GM18519 (cell line): ENCODE results near the gene HOXA2.

Experiments
- ATAC-seq: cut with Tn5 transposase; IDR thresholded peaks from one replicate; pipeline ENCODE4 v1.9.1; 2021; ENCODE audit warnings: mild to moderate bottlenecking, moderate library complexity; ENCODE audit not compliant: unreplicated experiment, low FRiP score

The HOXA2 gene

DNA sequence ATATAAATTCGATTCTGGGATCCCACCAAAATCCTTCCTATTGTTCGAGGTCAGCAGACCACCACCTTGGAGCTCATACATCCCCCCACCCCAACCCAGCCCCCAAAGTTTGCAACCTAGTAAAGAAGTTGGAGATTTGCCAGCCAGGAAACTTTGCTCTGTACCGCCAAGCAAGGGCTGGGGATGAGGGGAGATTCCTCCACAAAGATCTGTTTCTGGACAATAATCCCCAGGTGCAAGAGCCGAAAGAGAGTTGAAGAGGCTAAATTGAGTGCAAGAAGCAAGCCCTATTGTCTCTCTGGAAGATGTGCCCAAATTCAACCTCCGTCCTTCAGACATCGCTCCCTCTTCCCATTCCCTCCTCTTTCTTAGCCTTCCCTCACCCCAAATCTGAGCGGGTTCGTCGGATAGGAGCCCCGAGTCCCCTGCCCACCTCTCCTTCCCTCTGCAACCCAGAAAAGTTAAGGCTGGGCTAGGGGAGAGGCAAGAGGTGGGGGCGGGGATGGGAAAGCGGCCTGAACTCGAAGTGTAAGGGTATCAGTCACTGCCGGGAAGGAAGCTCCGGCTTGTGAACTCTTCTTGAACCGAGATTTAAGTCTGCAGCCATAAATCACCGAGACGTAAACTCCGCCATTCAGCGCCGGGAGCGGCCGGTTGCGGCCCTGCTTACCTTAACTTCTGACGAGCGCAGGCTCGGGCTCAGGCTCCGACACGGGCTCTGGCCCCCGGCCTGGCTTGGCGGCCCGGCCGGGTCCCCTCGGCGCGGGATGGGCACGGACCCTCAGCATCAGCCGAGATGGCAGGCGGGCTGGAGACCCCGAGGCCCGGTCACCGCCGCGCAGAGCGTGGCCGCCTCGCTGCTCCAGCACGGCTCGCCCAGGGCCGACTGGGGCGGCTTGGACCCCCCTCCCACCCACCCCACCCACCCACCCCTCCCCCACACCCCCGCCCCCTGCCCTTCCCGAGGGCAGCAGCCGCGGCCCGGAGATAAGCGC, 10.8 kb upstream of the HOXA2 start:
- ATAC-seq: no peak

DNA sequence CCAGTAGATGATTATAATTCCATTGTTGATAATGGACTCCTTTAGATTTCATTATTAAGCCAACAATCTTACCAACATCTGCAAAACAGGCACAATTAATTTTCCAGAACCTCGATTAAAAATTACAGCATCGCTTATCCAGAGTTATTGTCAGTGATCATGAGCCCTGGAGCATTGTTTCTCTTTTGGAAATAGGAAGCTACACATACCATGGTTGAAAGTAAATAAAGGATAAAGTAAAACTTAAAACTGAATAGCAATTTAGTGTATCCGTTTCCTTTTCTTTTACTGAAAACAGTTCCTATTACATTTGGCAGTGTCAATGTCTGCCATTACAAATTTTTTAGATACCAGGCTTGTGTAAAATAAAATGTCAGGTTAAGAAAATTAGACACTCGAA, 9.9 kb upstream of the HOXA2 start:
- ATAC-seq: no peak

DNA sequence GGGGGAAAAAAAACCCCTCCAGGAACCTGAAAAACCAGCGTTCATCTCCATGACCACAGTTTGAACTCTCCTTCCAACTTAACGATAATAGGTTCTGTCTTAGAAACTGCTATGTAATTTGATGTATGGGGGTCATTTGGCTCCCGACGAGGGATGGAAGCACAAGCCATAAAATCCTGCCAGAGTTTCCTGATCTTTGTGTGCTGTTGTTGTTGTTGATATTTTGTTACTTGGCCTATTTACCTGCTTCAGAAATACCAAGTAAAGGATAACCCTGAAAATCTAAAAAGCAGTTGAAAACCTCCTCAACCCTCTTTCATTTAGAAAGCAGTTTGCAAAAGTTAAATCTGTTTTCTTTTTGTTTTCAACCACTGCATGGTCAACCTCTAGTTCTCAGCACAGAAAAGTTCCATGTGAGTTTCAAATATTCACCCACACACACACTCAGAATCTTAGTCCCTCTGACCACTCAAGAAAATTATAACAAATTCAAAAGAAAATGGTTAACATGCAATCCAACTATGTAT, 9.3 kb upstream of the HOXA2 start:
- no peak for ATAC-seq

DNA sequence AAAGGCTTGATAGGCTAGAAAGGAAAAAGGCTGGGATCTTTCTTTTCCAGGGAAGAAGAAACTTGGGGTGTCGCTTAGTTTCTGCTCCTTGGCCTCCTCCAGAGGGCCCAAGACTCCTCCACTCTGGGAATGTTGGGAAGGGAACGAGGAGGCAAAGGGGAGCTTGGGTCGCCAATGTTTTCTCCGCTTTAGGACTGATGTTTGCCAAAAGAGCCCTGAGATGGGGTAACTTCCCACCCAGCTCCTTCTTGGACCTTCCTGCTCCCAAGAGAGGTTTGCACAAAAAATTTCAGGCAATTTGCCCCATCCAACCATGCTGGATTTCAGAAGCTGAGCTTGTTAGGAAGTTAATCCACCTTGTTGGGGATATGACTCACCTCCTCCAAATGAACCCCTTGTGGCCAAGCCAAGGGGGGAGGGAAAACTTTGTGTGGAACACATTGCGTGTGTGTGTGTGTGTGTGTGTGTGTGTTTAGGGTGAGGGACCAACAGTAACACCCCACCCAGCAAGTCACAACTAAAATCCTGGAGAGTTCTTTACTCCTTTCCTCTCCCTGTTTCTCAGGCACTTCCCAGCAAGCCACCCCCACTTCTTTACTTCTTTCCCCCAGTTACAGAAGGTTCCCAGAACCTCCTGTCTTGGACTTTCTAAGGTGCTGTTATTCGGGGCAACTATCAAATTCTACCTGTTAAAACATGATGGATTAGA, 8.7 kb upstream of the HOXA2 start:
- ATAC-seq: no peak

DNA sequence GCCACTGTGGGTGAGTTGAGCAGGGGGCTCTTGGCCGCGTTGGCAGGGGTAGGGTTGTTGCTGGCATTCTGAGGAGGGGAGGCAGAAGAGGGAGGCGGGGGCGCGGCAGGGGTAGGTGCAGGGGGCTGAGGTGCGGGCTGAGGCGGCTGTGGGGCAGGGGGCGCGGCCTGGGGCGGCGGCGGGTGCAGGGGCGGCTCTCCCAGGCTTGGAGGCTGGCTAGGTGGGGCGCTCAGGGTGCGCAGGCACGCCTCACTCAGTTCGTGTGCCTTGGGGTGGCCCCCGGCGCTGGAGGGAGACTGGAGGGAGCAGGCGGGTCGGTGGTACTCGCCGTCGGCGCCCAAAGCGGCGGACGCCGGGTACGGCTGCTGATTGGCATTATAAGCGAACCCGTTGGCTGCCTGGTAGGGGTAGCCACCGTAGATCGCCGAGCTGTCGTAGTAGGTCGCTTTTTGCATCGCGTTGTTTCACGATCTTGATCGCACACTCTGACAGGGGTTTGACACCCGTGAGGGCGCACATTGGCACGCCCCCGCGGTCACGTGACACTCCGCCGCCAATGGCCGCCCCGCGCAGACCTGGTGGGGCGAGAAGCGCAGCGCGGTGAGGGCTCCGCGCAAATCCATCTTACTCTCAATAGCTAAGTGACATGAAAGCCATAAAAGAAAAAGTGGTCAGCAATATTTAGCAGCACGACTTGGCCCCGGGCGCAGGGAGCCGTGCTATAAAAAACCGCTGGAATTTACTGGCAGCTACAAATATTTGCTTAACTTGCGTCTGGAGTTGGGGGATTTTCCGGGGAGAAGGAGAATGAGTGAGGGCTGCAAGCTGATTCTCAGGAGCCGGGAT, 7.9 kb upstream of the HOXA2 start:
- ATAC-seq: no peak

DNA sequence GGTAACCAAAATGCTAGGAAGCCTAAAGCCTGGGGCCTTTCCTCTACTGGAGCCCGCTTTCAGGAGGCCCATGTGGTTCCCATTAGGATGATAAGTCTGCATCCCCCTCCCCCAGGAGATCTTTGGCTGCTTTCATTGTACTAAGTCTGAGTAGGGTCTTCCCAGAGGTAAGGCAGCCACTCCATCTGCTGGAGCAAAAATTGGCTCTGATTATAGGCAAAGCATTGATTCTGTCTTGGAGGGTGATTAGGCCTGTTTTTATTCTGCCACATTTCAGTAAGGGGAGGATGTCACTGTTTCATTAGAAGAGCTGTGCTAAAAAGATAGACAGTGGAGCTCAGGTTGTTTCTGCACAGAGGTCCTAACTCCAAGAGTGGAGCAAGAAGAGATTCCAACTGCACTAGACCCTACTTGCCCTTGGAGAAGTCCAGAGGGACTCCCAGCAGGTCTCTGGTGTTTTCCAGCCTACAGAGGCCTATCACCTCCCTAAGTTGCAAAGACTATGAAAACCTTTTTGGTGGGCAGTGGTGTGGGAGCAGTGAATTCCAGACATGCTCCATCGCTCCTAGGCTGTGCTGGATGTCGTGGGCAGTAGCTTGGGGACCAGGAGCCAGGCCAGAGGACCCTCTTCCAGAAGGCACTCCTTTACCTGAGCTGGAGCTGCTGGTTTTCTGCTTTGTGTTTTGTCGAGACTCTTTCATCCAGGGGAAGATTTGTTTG, 7.1 kb upstream of the HOXA2 start:
- no peak for ATAC-seq

DNA sequence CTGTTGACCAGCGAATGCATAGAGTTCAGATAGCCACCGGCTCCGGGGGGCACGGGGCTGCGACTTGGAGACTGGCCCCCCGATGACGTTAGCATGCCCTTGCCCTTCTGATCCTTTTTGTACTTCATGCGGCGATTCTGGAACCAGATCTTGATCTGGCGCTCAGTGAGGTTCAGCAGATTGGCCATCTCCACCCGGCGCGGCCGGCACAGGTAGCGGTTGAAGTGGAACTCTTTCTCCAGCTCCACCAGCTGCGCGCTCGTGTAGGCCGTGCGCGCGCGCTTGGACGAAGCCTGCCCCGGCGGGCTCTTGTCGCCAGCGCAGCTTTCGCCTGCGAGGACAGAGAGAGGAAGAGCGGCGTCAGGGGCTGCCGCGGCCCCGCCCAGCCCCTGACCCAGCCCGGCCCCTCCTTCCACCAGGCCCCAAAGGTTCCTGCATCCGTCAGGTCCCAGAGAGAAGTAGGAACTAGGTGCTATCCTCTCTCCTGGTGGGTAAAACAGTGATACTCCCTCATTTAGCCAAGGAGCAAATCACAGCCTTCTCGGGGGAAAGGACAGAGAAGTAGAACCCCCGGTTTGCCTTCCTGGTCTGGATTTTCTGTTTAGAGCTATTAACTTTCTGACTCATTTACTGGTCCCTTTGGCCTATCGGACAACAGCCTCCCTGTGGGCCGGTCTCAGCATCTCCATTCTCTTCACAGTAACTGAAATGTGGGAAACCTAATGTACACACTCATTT, 6.1 kb upstream of the HOXA2 start:
- ATAC-seq: no peak

DNA sequence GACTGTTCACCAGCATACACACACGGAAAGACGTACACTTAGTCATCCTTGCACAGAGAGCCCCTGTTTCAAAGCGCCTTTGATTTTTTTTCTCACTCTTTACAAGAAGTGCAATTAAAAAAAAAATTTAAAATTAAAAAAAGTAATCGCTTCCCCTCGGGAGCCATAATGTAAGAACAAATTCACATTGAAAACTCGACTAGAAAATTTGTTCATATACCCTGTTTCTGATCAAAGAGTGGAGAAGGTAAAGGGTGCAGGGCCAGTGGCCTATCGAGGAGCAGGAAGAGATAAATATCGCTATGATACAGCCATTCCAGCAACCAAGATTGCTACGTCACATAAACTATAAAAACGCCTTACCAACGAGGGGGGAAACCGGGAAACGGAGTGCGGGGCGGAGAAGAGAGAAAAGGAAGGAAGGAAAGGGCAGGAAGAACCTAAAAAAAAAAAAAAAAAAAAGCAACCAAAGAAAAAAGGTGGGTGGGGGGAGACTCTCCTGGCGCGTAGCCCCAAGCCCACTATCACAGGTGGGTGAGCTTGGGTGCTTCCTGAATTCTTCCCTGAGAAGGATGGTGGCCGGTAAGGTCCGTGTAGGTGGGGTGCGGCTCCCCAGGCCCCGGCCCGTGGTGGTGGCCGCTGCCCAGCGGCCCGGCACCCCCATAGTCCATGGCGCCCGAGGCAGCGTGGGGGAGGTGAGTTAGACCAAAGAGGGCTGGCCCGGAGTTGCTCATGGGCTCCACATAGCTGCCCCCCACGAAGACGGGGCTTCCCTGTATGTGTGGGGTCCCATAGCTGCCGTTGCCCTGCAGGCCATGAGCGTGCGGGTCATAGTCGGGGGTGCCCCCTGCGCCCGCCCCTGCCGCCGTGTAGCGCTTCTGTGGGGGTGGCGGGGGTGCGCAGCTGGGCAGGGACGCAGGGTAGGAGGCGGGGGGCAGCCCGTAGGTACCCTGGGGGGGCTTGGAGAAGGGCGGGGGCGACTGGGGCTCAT, 5.2 kb upstream of the HOXA2 start:
- ATAC-seq: no peak

DNA sequence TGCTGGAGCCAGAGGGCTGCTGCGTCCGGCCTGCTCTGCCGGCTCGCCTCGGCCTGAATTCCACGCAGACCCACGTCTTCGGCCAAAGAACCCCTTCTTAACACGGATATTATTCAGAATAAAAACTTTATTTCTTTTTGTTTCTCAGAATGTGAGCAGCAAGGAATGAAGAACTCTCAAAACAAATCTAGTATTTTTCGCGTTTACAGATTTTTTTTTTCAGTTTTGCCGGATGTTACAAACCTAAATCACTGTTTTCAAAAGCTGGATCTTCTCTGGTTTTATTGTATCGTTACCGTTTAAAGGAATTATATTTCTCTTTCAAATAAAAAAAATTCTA, 4.4 kb upstream of the HOXA2 start:
- ATAC-seq: no peak

DNA sequence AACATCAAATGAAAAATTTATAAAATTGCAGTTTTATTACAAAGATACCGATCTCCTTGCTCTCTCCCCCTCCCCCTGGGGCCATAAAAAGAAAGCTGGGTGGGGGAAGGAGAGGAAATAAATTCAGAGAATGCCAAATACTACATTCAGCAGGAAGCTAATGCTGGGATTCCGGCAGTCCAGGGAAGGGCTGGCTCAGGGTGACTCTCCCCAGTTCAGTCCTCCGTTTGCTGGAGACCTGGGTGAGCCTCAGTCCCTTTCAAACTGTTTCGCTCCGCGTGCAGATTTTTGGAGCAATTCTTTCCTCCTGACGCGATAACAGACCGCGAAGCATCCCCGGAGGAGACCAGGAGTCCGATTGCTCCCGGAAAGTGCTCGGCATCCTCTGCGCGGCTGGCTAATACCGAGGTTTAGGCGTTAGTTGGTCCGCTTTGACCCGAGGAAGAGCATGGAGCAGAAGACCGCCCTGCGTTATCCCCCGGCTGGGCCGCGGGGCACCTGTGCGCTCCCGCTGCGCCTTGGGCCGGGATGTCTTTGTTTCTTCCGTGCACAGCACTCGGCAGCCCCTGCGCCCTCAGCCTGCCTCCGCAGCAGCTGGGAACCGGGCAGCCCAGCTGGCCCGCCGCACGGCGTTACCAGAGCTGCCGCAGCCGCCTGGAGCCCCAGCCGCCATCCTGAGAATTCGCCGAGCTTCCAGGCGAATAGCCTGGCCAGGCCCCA, 3.9 kb upstream of the HOXA2 start:
- ATAC-seq: no peak

DNA sequence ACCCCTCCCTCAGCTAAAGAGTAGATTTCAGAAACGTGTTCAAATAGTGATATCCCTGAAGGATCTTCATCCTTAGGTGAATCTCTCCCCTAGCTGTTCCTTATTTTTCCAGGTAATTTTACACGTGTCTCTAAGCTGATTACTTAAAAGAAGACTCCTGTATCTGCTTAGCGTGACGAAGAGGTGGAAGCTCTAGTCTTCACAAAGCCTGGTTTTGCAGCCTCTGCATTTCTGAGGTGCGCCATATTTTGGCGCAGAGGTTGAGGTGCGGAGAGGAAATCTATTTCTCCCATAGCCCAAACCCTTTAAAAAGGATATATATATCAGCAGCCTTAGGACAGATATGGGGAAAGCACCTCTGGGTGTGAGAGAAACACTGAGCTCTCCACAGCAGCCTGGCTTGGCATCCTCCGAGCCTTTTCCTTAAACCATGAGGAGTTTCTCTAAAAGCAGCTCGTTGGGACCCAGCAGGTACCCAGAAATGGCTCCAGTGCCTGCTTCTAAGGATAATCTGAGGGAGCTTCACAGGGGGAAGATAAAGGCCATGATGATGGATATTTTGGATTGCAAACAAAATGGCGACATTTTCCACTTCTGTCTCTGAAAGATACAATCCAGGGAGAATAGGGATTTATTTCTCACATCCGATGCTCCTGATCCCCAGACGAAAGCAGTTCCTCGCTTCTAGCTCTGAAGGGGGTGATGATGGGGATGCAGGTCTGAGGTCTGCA, 3.0 kb upstream of the HOXA2 start:
- ATAC-seq: no peak

DNA sequence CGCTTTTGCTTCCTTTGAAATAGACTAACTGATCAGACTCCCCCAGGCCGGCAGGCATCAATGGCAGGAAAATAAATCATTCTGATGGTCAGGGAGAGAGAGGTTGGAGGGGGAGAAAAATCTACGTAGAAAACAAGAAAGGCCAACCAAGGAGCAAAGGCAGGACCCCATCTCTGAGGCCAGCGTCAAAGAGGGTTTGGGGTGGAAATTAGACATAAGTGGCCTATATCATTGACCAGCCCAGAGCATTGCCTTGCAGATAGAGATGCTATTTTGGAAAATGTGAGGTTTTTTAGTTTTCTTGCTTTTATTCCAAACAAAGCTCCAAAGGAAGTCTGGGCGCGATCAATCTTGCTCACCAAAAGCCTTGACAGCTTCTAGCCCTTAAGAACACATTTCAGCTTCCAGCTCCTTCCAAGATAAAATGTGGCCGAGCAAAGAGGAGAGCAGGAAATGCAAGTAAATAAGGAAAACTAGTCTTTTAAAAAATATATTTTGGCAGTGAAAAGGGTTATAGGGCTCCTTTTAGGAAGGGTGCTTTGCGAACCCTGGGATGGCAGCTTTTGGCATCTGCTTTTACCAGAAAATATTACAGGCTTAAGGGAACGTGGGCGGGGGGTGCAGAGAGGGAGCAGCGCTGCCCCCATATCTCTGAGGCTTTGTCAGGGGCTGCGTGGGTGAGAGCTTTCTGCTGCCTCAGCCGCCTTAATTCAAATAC, 2.0 kb upstream of the HOXA2 start:
- no peak for ATAC-seq

DNA sequence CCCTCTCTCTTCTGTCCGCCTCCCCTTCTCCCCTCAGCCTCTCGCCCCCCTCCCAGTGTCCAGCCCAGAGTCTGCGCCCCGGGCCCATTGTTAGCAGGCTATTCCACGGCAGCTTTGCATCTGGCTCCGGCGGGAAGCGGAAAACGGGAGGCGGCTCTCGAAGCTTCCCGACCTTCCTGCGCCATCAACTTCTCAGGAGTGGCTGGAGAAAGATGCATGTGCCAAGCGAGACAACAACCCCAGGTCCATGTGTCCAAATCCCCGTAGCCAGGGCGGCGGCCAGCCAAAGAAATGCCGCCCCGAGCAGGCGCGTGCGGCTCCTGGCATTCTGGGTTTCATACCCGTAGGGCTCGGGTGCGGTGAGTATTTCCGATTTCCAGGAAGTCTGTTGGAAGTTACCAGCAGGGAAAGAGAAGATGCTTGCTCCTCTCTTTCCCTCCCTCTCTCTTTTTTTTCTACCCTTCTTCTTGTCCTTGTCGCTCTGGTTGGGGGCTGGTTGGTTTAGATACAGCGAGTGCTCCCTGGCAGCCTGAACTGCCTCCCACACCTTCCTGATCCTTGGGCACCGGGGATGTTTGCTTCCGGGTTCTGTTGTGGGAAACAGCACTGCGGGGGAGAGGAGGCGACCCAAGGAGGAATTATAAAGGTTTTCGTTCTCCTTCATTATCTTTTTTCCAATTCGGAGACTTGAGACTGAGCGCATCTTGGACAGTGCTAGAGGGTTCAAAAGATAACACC, 1.2 kb upstream of the HOXA2 start:
- ATAC-seq: no peak

DNA sequence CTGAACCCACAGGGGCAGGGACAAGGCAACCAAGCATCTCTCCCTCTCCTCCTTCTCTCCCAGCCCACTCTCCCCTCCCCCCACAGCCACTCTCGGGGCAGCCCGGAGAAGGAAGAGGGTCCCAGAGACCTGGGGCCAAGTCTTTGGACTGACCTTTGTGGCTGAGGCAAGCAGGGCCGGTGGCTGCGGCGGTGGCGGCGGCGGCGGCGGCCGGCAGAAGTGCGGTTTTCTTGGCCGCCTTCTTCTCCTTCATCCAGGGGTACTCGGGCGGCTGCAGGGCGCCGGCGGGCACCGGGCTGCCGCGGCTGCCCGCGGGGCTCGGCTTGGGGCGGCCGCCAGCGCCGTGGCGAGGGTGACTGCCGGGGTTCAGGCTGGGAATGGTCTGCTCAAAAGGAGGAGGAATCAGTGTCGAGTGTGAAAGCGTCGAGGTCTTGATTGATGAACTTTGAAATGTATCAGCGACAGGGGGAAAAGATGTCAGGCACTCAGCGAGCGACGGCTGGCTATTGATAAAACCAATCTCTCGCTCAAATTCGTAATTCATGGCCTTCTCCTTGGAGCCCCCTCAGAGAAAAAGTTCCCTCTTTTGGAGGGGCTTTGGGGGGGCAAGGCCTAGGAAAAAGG, 414 bp downstream of the HOXA2 start:
- ATAC-seq: no peak
